IMR-90 (cell line): ENCODE data around the gene MRPS5. TPM values are rescaled to one million over a fixed set of nuclear protein-coding genes. Genes with fewer than 3 reads are reported as not detected.
A peak's percentile ranks its signal among the peaks of the same experiment; 100 is the strongest.

ENCODE experiments used
- ATAC-seq: fragments of 200-7000 bp; cut with Tn5 transposase; 2 replicates; pipeline ENCODE4 v1.9.1; 2020; ENCODE audit warnings: low read depth, mild to moderate bottlenecking, moderate library complexity
- BruUV-seq: library from RNA; stranded (reverse); fragments of 400-500 nt; replicated peaks from 2 replicates; lab custom pipeline; 2021; lab: Mats Ljungman, UMichigan
- CTCF ChIA-PET: fragments of 300-600 bp; formaldehyde crosslinking; extraction: SDS; loops from one replicate; lab custom pipeline; 2021; ENCODE audit warnings: antibody characterized with exemption; lab: Yijun Ruan, JAX
- POLR2A ChIA-PET: fragments of 300-600 bp; sonication (Branson Sonifier 250); formaldehyde crosslinking; loops from one replicate; lab custom pipeline; 2022; ENCODE audit warnings: antibody characterized with exemption; ENCODE audit not compliant: unreplicated experiment; lab: Charles Lee
- DNase-seq: peaks from one replicate; pipeline ENCODE4 v3.0.0; 2013
- H2AFZ ChIP-seq: replicated peaks from 2 replicates; pipeline ENCODE3; 2013; ENCODE audit warnings: low read length, mild to moderate bottlenecking; ENCODE audit not compliant: poor library complexity
- H2AK5ac ChIP-seq: 2 replicates; pipeline ENCODE4 v1.6.1; 2013; ENCODE audit warnings: low read depth, low read length, inconsistent platforms
- H2AK9ac ChIP-seq: replicated peaks from 2 replicates; pipeline ENCODE3; 2013; ENCODE audit warnings: mild to moderate bottlenecking, low read depth, low read length, moderate library complexity; ENCODE audit not compliant: poor library complexity
- H2BK120ac ChIP-seq: 2 replicates; pipeline ENCODE4 v1.6.1; 2013; ENCODE audit warnings: low read depth, low read length, inconsistent platforms
- H2BK15ac ChIP-seq: 3 replicates; pipeline ENCODE4 v1.6.1; 2013; ENCODE audit warnings: low read depth, low read length, inconsistent platforms
- H2BK20ac ChIP-seq: 2 replicates; pipeline ENCODE4 v1.6.1; 2013; ENCODE audit warnings: low read depth, mild to moderate bottlenecking, inconsistent platforms, low read length, moderate library complexity
- H2BK5ac ChIP-seq: 2 replicates; pipeline ENCODE4 v1.6.1; 2013; ENCODE audit warnings: mild to moderate bottlenecking, low read depth, low read length, inconsistent platforms; ENCODE audit not compliant: poor library complexity, severe bottlenecking
- H3K14ac ChIP-seq: replicated peaks from 2 replicates; pipeline ENCODE4 v1.6.1; 2013; ENCODE audit warnings: low read depth, low read length, inconsistent platforms
- H3K18ac ChIP-seq: 2 replicates; pipeline ENCODE4 v1.6.1; 2013; ENCODE audit warnings: low read depth, low read length, control low read depth
- H3K23ac ChIP-seq: 2 replicates; pipeline ENCODE4 v1.6.1; 2013; ENCODE audit warnings: low read depth, low read length, inconsistent platforms
- H3K27ac ChIP-seq: 2 replicates; pipeline ENCODE4 v1.5.1; 2013; ENCODE audit warnings: mild to moderate bottlenecking, control low read depth, low read length; ENCODE audit not compliant: insufficient read depth
- H3K27me3 ChIP-seq: 2 replicates; pipeline ENCODE4 v1.6.1; 2013; ENCODE audit warnings: low read length; ENCODE audit not compliant: control insufficient read depth, insufficient read depth
- H3K36me3 ChIP-seq: 2 replicates; pipeline ENCODE4 v1.6.1; 2013; ENCODE audit warnings: low read length, mixed read lengths; ENCODE audit not compliant: control insufficient read depth, insufficient read depth
- H3K4ac ChIP-seq: 2 replicates; pipeline ENCODE4 v1.6.1; 2013; ENCODE audit warnings: low read depth, low read length, inconsistent platforms
- H3K4me1 ChIP-seq: 2 replicates; pipeline ENCODE4 v1.6.1; 2013; ENCODE audit warnings: low read length, mixed read lengths; ENCODE audit not compliant: control insufficient read depth, insufficient read depth
- H3K4me2 ChIP-seq: 2 replicates; pipeline ENCODE4 v1.6.1; 2013; ENCODE audit warnings: low read depth, mild to moderate bottlenecking, control low read depth, low read length, moderate library complexity
- H3K4me3 ChIP-seq: 2 replicates; pipeline ENCODE4 v1.5.1; 2013; ENCODE audit warnings: low read depth, mild to moderate bottlenecking, control low read depth, low read length, moderate library complexity; ENCODE audit not compliant: insufficient read depth
- H3K56ac ChIP-seq: 2 replicates; pipeline ENCODE4 v1.6.1; 2013; ENCODE audit warnings: low read length, inconsistent platforms; ENCODE audit not compliant: insufficient read depth; ENCODE audit errors: extremely low read depth
- H3K79me1 ChIP-seq, 2 experiments: 2 replicates each; pipeline ENCODE4 v1.6.1; 2013; ENCODE audit warnings: low read length in 2 of 2, inconsistent platforms in 1 of 2, low read depth in 1 of 2
- H3K9ac ChIP-seq: 2 replicates; pipeline ENCODE4 v1.6.1; 2013; ENCODE audit warnings: low read depth, low read length, control low read depth
- H3K9me1 ChIP-seq: 2 replicates; pipeline ENCODE4 v1.6.1; 2013; ENCODE audit warnings: low read length, inconsistent platforms; ENCODE audit not compliant: insufficient read depth
- H3K9me3 ChIP-seq: 2 replicates; pipeline ENCODE4 v1.6.1; 2013; ENCODE audit warnings: low read length; ENCODE audit not compliant: control insufficient read depth, insufficient read depth
- H4K20me1 ChIP-seq: 2 replicates; pipeline ENCODE4 v1.6.1; 2013; ENCODE audit warnings: low read length, inconsistent platforms; ENCODE audit not compliant: insufficient read depth
- H4K5ac ChIP-seq: 2 replicates; pipeline ENCODE4 v1.6.1; 2013; ENCODE audit warnings: mild to moderate bottlenecking, low read depth, low read length, control low read depth
- H4K8ac ChIP-seq, 2 experiments: 2 replicates each; pipeline ENCODE4 v1.6.1; 2013; ENCODE audit warnings: low read depth in 2 of 2, low read length in 2 of 2, control low read depth in 1 of 2, inconsistent platforms in 1 of 2
- H4K91ac ChIP-seq: 2 replicates; pipeline ENCODE4 v1.6.1; 2013; ENCODE audit warnings: low read depth, low read length, inconsistent platforms; ENCODE audit not compliant: insufficient read depth
- CTCF ChIP-seq: conservative IDR thresholded peaks from 2 replicates; pipeline ENCODE4 v1.5.1; 2012; ENCODE audit warnings: mild to moderate bottlenecking, low read depth, low read length, improper control_type of control experiment
- MAZ ChIP-seq: IDR thresholded peaks from 2 replicates; pipeline ENCODE4 v1.6.1; 2012; ENCODE audit warnings: low read depth, mild to moderate bottlenecking, low read length, improper control_type of control experiment, moderate library complexity, borderline replicate concordance
- MXI1 ChIP-seq: IDR thresholded peaks from 2 replicates; pipeline ENCODE4 v1.6.1; 2012; ENCODE audit warnings: low read depth, mild to moderate bottlenecking, low read length, moderate library complexity, borderline replicate concordance
- RAD21 ChIP-seq: IDR thresholded peaks from 2 replicates; pipeline ENCODE4 v1.6.1; 2012; ENCODE audit warnings: low read length, improper control_type of control experiment
- RCOR1 ChIP-seq: IDR thresholded peaks from 2 replicates; pipeline ENCODE4 v1.6.1; 2012; ENCODE audit warnings: mild to moderate bottlenecking, low read length, improper control_type of control experiment; ENCODE audit not compliant: insufficient replicate concordance
- SMC3 ChIP-seq: fragments of 150-350 bp; IDR thresholded peaks from 2 replicates; pipeline ENCODE4 v1.6.1; 2016; ENCODE audit warnings: low read depth, mild to moderate bottlenecking, antibody characterized with exemption, low read length, moderate library complexity
- WGBS, 2 experiments: methylation state at CpG; one replicate each; pipeline versions ENCODE4 v1.1.5 to v1.1.7; 2013; ENCODE audit warnings: missing lambda C conversion rate in 2 of 2; ENCODE audit not compliant: insufficient read length in 1 of 2; ENCODE audit errors: extremely low coverage in 2 of 2; 5-methylcytosine and 5-hydroxymethylcytosine counted together
- dilution Hi-C: fragments of 300-500 bp; cut with HindIII; formaldehyde crosslinking; loops from one replicate; pipeline ENCODE4 v1.14.3; 2018; ENCODE audit warnings: low sequenced_read_pairs; ENCODE audit not compliant: unreplicated experiment
- in situ Hi-C: fragments of 300-500 bp; cut with MboI; formaldehyde crosslinking; loops from 3 replicates; pipeline ENCODE4 v1.14.3; 2019; ENCODE audit warnings: low sequenced_read_pairs, inconsistent platforms, mixed read lengths
- intact Hi-C: fragments of 100-400 bp; cut with micrococcal nuclease; formaldehyde crosslinking; loops from 2 replicates; pipeline ENCODE4 v1.10.0; 2022
- polyA plus RNA-seq, 3 experiments: library from polyadenylated mRNA; depleted of rRNA; stranded (reverse); fragments of >200 nt; gene quantifications; 2 replicates each; pipeline ENCODE4 v1.2.3, GENCODE V29; 2012; ENCODE audit warnings: low replicate concordance in 1 of 3
- total RNA-seq: library from RNA; depleted of rRNA; stranded (reverse); fragments of >200 nt; gene quantifications from 2 replicates; pipeline ENCODE4 v1.2.3, GENCODE V29; 2012

Gene MRPS5
- total and polyA plus RNA-seq, 2 of the 4 experiments (the other 2 are of a cell fraction) = 27.6 to 44.1 TPM

- ChIA-PET CTCF (interaction anchor here (0.6 to 1.6 kb wide), 7 partner anchors 12 to 1935 kb away, joined by 3 to 11 read pairs (median 4); no protein-coding TSS in a partner anchor), POLR2A (no interaction called here)
- intact Hi-C loops = loop anchor here (1.0 kb wide), 1 partner anchor 55 kb away; no protein-coding TSS in a partner anchor
- Histone ChIP-seq H3K9ac (no peak overlapping the region), H2AK5ac (no peak overlapping the region), H2AFZ (peak overlapping the region; percentile 93), H2BK5ac (no peak overlapping the region), H3K4ac (no peak overlapping the region), H2BK120ac (no peak overlapping the region), H4K5ac (no peak overlapping the region), H3K56ac (no peak overlapping the region), H4K20me1 (no peaks in the 10 kb centered on the region), H4K91ac (no peak overlapping the region), H3K23ac (no peak overlapping the region), H3K4me1 (no peaks in the 10 kb centered on the region), H3K27me3 (peaks cover 44% of the 10 kb centered on the region), H2BK20ac (no peak overlapping the region), H3K4me3 (peak overlapping the region; percentile 36), H3K18ac (no peak overlapping the region), H2BK15ac (no peak overlapping the region), H3K14ac (no peak overlapping the region), H3K4me2 (peak overlapping the region; percentile 90), H3K79me1 (no peaks in the 10 kb centered on the region), H3K9me3 (no peaks in the 10 kb centered on the region), H3K36me3 (no peaks in the 10 kb centered on the region), H3K9me1 (no peaks in the 10 kb centered on the region), H4K8ac (no peak overlapping the region), H3K27ac (no peak overlapping the region), H2AK9ac (peak overlapping the region; percentile 44)
- peak; percentile 65 for TF ChIP-seq CTCF
- peak; percentile 56; the same call in 1 of the 2 replicates for TF ChIP-seq MAZ
- no peak for TF ChIP-seq RCOR1
- peak; percentile 38 for TF ChIP-seq SMC3
- TF ChIP-seq RAD21 = peak; percentile 40
- no peak for TF ChIP-seq MXI1
- peak; percentile 39 for DNase-seq
- in situ Hi-C loops = loop anchor here (5.0 kb wide), 1 partner anchor 55 kb away; no protein-coding TSS in a partner anchor
- BruUV-seq = no TSS peak
- ATAC-seq = peak; percentile 88
- WGBS, 2 experiments = 14% methylated on average over 12 of the region's 44 CpGs; no CpG with 5 or more reads in 1 of the 2 experiments
- dilution Hi-C loops = no loop called here
Observed at GRCh38 chr2:95076705-95077529, 44.7 kb downstream of the MRPS5 start.
